MM.1S (cell line): Measurements from ENCODE around the gene MYO1B.

Experiments
- CTCF ChIP-seq: fragments of 300-600 bp; sonication (generic); IDR thresholded peaks from 2 replicates; pipeline ENCODE4 v1.5.1; 2016; ENCODE audit warnings: antibody characterized with exemption, low read length, mixed read lengths
- EZH2 ChIP-seq: fragments of 300-600 bp; sonication (generic); optimal IDR thresholded peaks from 2 replicates; pipeline ENCODE3; 2017; ENCODE audit warnings: low read depth, mild to moderate bottlenecking, antibody characterized with exemption, low read length, mixed read lengths

- TF ChIP-seq CTCF (no peak), EZH2 (no peak)
Measured at GRCh38 chr2:191379375-191379774, 134.2 kb downstream of the MYO1B start.
